Panc1 (cell line): ENCODE measurements around the gene ARMCX2. TPM values are rescaled to one million over a fixed set of nuclear protein-coding genes. Genes with fewer than 3 reads are reported as not detected.

Experiments used
- ATAC-seq: fragments of 200-7000 bp; cut with Tn5 transposase; 2 replicates; pipeline ENCODE4 v1.9.1; 2020; ENCODE audit warnings: mild to moderate bottlenecking, moderate library complexity
- BruUV-seq: library from RNA; stranded (reverse); fragments of 400-500 nt; replicated peaks from 2 replicates; lab custom pipeline; 2021; lab: Mats Ljungman, UMichigan
- CTCF ChIA-PET: fragments of 300-600 bp; sonication (Branson Sonifier 250); formaldehyde crosslinking; loops from one replicate; lab custom pipeline; 2022; ENCODE audit warnings: antibody characterized with exemption; lab: Charles Lee
- POLR2A ChIA-PET: fragments of 300-600 bp; sonication (Branson Sonifier 250); formaldehyde crosslinking; loops from one replicate; lab custom pipeline; 2022; ENCODE audit warnings: antibody characterized with exemption; lab: Charles Lee
- DNase-seq: peaks from one replicate; pipeline ENCODE4 v3.0.0-alpha.2; 2010; ENCODE audit warnings: low read depth, low spot score
- H3K27ac ChIP-seq: 2 replicates; pipeline ENCODE4 v1.5.1; 2011; ENCODE audit warnings: mild to moderate bottlenecking, low read length, inconsistent platforms
- H3K27me3 ChIP-seq: fragments of 200-500 bp; sonication (Bioruptor generic); 2 replicates; pipeline ENCODE4 v1.6.0; 2014; ENCODE audit warnings: low read length, inconsistent platforms; ENCODE audit not compliant: control insufficient read depth, insufficient read depth
- H3K36me3 ChIP-seq: fragments of 200-500 bp; sonication (Bioruptor generic); 2 replicates; pipeline ENCODE4 v1.5.1; 2014; ENCODE audit warnings: inconsistent platforms, mild to moderate bottlenecking, low read length, moderate library complexity; ENCODE audit not compliant: control insufficient read depth, insufficient read depth
- H3K4me1 ChIP-seq: 2 replicates; pipeline ENCODE4 v1.5.1; 2011; ENCODE audit warnings: inconsistent platforms, mild to moderate bottlenecking, low read length, moderate library complexity; ENCODE audit not compliant: control insufficient read depth, insufficient read depth
- H3K4me3 ChIP-seq, 2 experiments: 2 replicates each; pipeline ENCODE4 v1.5.1; 2011 to 2012; ENCODE audit warnings: low read depth in 2 of 2, low read length in 2 of 2, mild to moderate bottlenecking in 2 of 2, inconsistent platforms in 1 of 2, moderate library complexity in 1 of 2
- H3K9me3 ChIP-seq: fragments of 200-500 bp; sonication (Bioruptor generic); 2 replicates; pipeline ENCODE4 v1.5.1; 2014; ENCODE audit warnings: low read depth, mild to moderate bottlenecking, inconsistent platforms, low read length, moderate library complexity; ENCODE audit not compliant: control insufficient read depth, insufficient read depth
- CTCF ChIP-seq: fragments of 450-650 bp; IDR thresholded peaks from 2 replicates; pipeline ENCODE4 v1.5.1; 2017; ENCODE audit warnings: mild to moderate bottlenecking
- POLR2AphosphoS5 ChIP-seq: IDR thresholded peaks from 2 replicates; pipeline ENCODE4 v1.6.1; 2012; ENCODE audit warnings: mild to moderate bottlenecking, low read depth, low read length, moderate library complexity
- SIN3A ChIP-seq: IDR thresholded peaks from 2 replicates; pipeline ENCODE4 v1.6.1; 2012; ENCODE audit warnings: low read depth, mild to moderate bottlenecking, low read length, moderate library complexity, borderline replicate concordance; ENCODE audit not compliant: insufficient read depth
- TCF7L2 ChIP-seq: IDR thresholded peaks from 2 replicates; pipeline ENCODE4 v1.6.1; 2011; ENCODE audit warnings: mild to moderate bottlenecking, low read depth, low read length, inconsistent platforms
- in situ Hi-C: cut with HindIII; loops from 2 replicates; pipeline ENCODE4 v1.10.0; 2016; ENCODE audit warnings: low sequenced_read_pairs, low pct_unique_long_range_greater_than_20kb
- intact Hi-C: fragments of 100-400 bp; cut with micrococcal nuclease; formaldehyde crosslinking; loops from one replicate; pipeline ENCODE4 v1.10.0; 2022; ENCODE audit not compliant: unreplicated experiment
- total RNA-seq: library from RNA; stranded (reverse); gene quantifications from one replicate; pipeline ENCODE4 v1.2.1, GENCODE V29; 2021; ENCODE audit not compliant: unreplicated experiment
- TF ChIP-seq, protein P1 (sequence below), 2 experiments: IDR thresholded peaks; 2 replicates each; pipeline ENCODE4 v1.6.1; 2011 to 2012; ENCODE audit warnings: low read depth in 2 of 2, control low read depth in 1 of 2, low read length in 1 of 2, mild to moderate bottlenecking in 1 of 2, moderate library complexity in 1 of 2; ENCODE audit not compliant: insufficient read depth in 1 of 2

Gene ARMCX2
- total RNA-seq, 1 experiment from 2014 or later, result 1.0 TPM

GRCh38 chrX:101708163-101708562 lies 48.5 kb upstream of the ARMCX2 start:
- CTCF ChIA-PET, result no interaction called here
- in situ Hi-C loops, result no loop called here
- H3K4me3 ChIP-seq, result no peak overlapping the region
- POLR2A ChIA-PET, result no interaction called here
- no peak overlapping the region for H3K27ac ChIP-seq
- no peaks in the 10 kb centered on the region for H3K36me3 ChIP-seq
- intact Hi-C loops, result no loop called here
- no peaks in the 10 kb centered on the region for H3K9me3 ChIP-seq
- DNase-seq, result no peak
- BruUV-seq, result no TSS peak
- H3K27me3 ChIP-seq, result no peaks in the 10 kb centered on the region
- ATAC-seq, result no peak
- no peaks in the 10 kb centered on the region for H3K4me1 ChIP-seq
- TF ChIP-seq, protein P1, sequence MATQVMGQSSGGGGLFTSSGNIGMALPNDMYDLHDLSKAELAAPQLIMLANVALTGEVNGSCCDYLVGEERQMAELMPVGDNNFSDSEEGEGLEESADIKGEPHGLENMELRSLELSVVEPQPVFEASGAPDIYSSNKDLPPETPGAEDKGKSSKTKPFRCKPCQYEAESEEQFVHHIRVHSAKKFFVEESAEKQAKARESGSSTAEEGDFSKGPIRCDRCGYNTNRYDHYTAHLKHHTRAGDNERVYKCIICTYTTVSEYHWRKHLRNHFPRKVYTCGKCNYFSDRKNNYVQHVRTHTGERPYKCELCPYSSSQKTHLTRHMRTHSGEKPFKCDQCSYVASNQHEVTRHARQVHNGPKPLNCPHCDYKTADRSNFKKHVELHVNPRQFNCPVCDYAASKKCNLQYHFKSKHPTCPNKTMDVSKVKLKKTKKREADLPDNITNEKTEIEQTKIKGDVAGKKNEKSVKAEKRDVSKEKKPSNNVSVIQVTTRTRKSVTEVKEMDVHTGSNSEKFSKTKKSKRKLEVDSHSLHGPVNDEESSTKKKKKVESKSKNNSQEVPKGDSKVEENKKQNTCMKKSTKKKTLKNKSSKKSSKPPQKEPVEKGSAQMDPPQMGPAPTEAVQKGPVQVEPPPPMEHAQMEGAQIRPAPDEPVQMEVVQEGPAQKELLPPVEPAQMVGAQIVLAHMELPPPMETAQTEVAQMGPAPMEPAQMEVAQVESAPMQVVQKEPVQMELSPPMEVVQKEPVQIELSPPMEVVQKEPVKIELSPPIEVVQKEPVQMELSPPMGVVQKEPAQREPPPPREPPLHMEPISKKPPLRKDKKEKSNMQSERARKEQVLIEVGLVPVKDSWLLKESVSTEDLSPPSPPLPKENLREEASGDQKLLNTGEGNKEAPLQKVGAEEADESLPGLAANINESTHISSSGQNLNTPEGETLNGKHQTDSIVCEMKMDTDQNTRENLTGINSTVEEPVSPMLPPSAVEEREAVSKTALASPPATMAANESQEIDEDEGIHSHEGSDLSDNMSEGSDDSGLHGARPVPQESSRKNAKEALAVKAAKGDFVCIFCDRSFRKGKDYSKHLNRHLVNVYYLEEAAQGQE (IDR thresholded peaks at IDR 0.05; ENCODE audit: insufficient read depth in 1 of 2, low read depth in 2 of 2, low read length in 1 of 2), result no peak
- TF ChIP-seq CTCF (no peak), SIN3A (no peak), TCF7L2 (no peak), POLR2AphosphoS5 (no peak)

- no peak for ATAC-seq
- Histone ChIP-seq H3K27ac (no peak overlapping the region), H3K4me3 (no peak overlapping the region), H3K27me3 (peaks cover 4% of the 10 kb centered on the region; the same call in 1 of the 2 replicates), H3K4me1 (no peaks in the 10 kb centered on the region), H3K9me3 (no peaks in the 10 kb centered on the region), H3K36me3 (no peaks in the 10 kb centered on the region)
- in situ Hi-C loops, result no loop called here
- ChIA-PET POLR2A (no interaction called here), CTCF (no interaction called here)
- no peak for DNase-seq
- no TSS peak for BruUV-seq
- intact Hi-C loops, result no loop called here
- TF ChIP-seq POLR2AphosphoS5 (no peak), TCF7L2 (no peak), CTCF (no peak), SIN3A (no peak)
- TF ChIP-seq, protein P1 (IDR thresholded peaks at IDR 0.05; ENCODE audit: insufficient read depth in 1 of 2, low read depth in 2 of 2, low read length in 1 of 2), result no peak
These were observed 33.8 kb upstream of the ARMCX2 start for GRCh38 chrX:101693476-101693875.
